Measurements from ENCODE around the gene FAM174B.

The FAM174B gene

DNA sequence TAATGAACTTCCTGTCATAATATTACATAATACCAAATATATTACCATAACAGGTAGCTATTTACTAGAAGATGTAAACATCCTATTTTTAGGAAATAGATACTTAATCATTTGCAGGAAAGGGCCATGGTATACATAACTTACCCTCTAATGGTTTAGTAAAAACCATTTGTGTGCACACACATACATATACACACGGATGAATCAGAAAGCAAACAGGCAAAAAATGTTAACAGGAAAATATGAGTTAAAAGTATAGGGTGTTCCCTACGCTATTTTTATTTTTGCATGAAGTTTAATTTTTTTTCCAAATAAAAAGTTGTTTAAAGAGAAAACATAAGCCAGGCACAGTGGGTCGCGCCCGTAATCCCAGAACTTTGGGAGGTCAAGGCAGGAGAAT lies 34.6 kb downstream of the FAM174B start:
- Histone ChIP-seq H3K9me3 (ENCODE audit: control extremely low read depth in 1 of 5, control insufficient read depth in 4 of 5, insufficient read depth in 2 of 5, low read depth in 1 of 5, low read length in 4 of 5) (no peaks in the 10 kb centered on the region), H3K27me3 (replicated peaks in 2 of 5; ENCODE audit: control insufficient read depth in 4 of 5, insufficient read depth in 5 of 5, low read length in 4 of 5) (no peaks in the 10 kb centered on the region), H3K4me3 (ENCODE audit: control insufficient read depth in 1 of 7, extremely low read depth in 1 of 7, insufficient read depth in 4 of 7, low read depth in 2 of 7, low read length in 6 of 7) (no peak overlapping the region), H3K36me3 (ENCODE audit: control insufficient read depth in 4 of 4, insufficient read depth in 4 of 4, low read length in 3 of 4) (peaks cover 0 to 3% (median 0%) of the 10 kb centered on the region in 4 experiments), H3K27ac (ENCODE audit: insufficient read depth in 1 of 2, low read depth in 1 of 2, low read length in 2 of 2, poor library complexity in 1 of 2, severe bottlenecking in 2 of 2) (no peak overlapping the region), H3K4me1 (ENCODE audit: control extremely low read depth in 1 of 4, control insufficient read depth in 4 of 4, insufficient read depth in 4 of 4, low read length in 3 of 4) (peaks cover 0 to 7% (median 1%) of the 10 kb centered on the region in 4 experiments)
- POLR2A ChIA-PET, result no interaction called here
- CTCF ChIA-PET, result interaction anchor here (0.7 kb wide), 1 partner anchor 20 kb away, joined by 3 read pairs; no protein-coding TSS in a partner anchor
- whole genome bisulfite sequencing (ENCODE audit: insufficient coverage), result 97% methylated on average over 4 of the region's 5 CpGs
- DNase-seq, result no peak

DNA sequence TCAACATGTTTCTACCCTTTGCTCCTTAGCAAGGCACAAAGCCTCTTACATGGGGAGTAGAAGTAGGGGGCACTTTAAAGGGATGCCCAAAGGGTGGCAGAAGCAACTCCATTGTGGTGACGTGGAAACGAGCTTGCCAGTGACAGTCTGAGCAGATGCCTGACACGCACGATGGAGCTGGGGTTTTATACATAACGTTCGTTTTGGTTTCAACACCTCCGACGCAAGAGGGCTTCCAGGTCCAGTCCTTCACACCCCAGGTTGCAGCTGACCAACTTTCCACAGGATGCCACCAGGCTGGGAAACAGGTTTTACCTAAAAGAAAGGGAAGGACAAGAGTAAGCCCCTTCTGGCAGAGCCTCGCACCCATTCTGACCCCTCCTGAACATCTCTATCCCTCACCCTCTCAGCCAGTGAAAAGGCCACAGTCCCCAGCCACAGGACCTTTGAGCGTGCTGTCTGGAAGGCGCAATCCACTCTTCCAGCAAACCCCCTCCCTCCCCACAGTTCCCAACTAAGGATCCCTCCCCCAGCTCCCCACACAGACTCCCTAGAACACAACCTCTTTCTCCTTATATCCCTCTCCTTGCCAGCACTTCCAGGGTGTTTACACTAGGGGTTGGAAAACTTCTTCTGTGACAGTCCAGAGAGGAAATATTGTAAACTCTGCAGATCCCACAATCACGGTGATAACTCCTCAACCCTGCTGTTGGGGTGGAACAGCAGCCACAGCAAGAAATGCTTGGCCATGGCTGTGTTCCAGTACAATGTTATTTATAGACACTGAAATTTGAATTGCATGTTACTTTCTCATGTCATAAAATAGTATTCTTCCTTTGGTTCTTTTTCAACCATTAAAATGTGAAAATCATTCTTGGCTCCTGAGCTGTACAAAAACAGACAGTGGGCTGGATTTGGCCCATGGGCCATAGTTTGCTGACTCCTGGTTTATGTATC lies 36.2 kb downstream of the FAM174B start:
- Histone ChIP-seq H3K4me3 (ENCODE audit: control insufficient read depth in 1 of 7, extremely low read depth in 1 of 7, insufficient read depth in 4 of 7, low read depth in 2 of 7, low read length in 6 of 7) (no peak overlapping the region), H3K9me3 (ENCODE audit: control extremely low read depth in 1 of 5, control insufficient read depth in 4 of 5, insufficient read depth in 2 of 5, low read depth in 1 of 5, low read length in 4 of 5) (no peaks in the 10 kb centered on the region), H3K27me3 (replicated peaks in 2 of 5; ENCODE audit: control insufficient read depth in 4 of 5, insufficient read depth in 5 of 5, low read length in 4 of 5) (no peaks in the 10 kb centered on the region), H3K27ac (ENCODE audit: insufficient read depth in 1 of 2, low read depth in 1 of 2, low read length in 2 of 2, poor library complexity in 1 of 2, severe bottlenecking in 2 of 2) (no peak overlapping the region), H3K4me1 (ENCODE audit: control extremely low read depth in 1 of 4, control insufficient read depth in 4 of 4, insufficient read depth in 4 of 4, low read length in 3 of 4) (peaks cover 0 to 3% (median 0%) of the 10 kb centered on the region in 4 experiments), H3K36me3 (ENCODE audit: control insufficient read depth in 4 of 4, insufficient read depth in 4 of 4, low read length in 3 of 4) (peaks cover 0 to 3% (median 0%) of the 10 kb centered on the region in 4 experiments)
- 89% methylated on average over 7 of the region's 12 CpGs for WGBS (ENCODE audit: insufficient coverage)
- POLR2A ChIA-PET, result no interaction called here
- DNase-seq, result no peak
- CTCF ChIA-PET, result no interaction called here

- no peak overlapping the region for H3K4me3 ChIP-seq (ENCODE audit: control insufficient read depth in 1 of 7, extremely low read depth in 1 of 7, insufficient read depth in 4 of 7, low read depth in 2 of 7, low read length in 6 of 7)
- no peaks in the 10 kb centered on the region for H3K27me3 ChIP-seq (replicated peaks in 2 of 5; ENCODE audit: control insufficient read depth in 4 of 5, insufficient read depth in 5 of 5, low read length in 4 of 5)
- H3K9me3 ChIP-seq (ENCODE audit: control extremely low read depth in 1 of 5, control insufficient read depth in 4 of 5, insufficient read depth in 2 of 5, low read depth in 1 of 5, low read length in 4 of 5), result no peaks in the 10 kb centered on the region
- DNase-seq, result peak in 1 of 3 donors; percentile 19
- peaks cover 0 to 3% (median 0%) of the 10 kb centered on the region in 4 experiments for H3K4me1 ChIP-seq (ENCODE audit: control extremely low read depth in 1 of 4, control insufficient read depth in 4 of 4, insufficient read depth in 4 of 4, low read length in 3 of 4)
- no peak overlapping the region for H3K27ac ChIP-seq (ENCODE audit: insufficient read depth in 1 of 2, low read depth in 1 of 2, low read length in 2 of 2, poor library complexity in 1 of 2, severe bottlenecking in 2 of 2)
- WGBS (ENCODE audit: insufficient coverage), result 95% methylated on average over 20 of the region's 22 CpGs
- ChIA-PET CTCF (no interaction called here), POLR2A (no interaction called here)
- peaks cover 0 to 3% (median 0%) of the 10 kb centered on the region in 4 experiments for H3K36me3 ChIP-seq (ENCODE audit: control insufficient read depth in 4 of 4, insufficient read depth in 4 of 4, low read length in 3 of 4)
Measured at GRCh38 chr15:92617549-92618520, 37.7 kb downstream of the FAM174B start.

GRCh38 chr15:92616621-92617548 lies 38.7 kb downstream of the FAM174B start:
- Histone ChIP-seq H3K4me3 (ENCODE audit: control insufficient read depth in 1 of 7, extremely low read depth in 1 of 7, insufficient read depth in 4 of 7, low read depth in 2 of 7, low read length in 6 of 7) (no peak overlapping the region), H3K4me1 (ENCODE audit: control extremely low read depth in 1 of 4, control insufficient read depth in 4 of 4, insufficient read depth in 4 of 4, low read length in 3 of 4) (peaks cover 0 to 3% (median 0%) of the 10 kb centered on the region in 4 experiments), H3K36me3 (ENCODE audit: control insufficient read depth in 4 of 4, insufficient read depth in 4 of 4, low read length in 3 of 4) (peaks cover 0 to 3% (median 0%) of the 10 kb centered on the region in 4 experiments), H3K27ac (ENCODE audit: insufficient read depth in 1 of 2, low read depth in 1 of 2, low read length in 2 of 2, poor library complexity in 1 of 2, severe bottlenecking in 2 of 2) (no peak overlapping the region), H3K27me3 (replicated peaks in 2 of 5; ENCODE audit: control insufficient read depth in 4 of 5, insufficient read depth in 5 of 5, low read length in 4 of 5) (no peaks in the 10 kb centered on the region), H3K9me3 (ENCODE audit: control extremely low read depth in 1 of 5, control insufficient read depth in 4 of 5, insufficient read depth in 2 of 5, low read depth in 1 of 5, low read length in 4 of 5) (no peaks in the 10 kb centered on the region)
- POLR2A ChIA-PET, result no interaction called here
- CTCF ChIA-PET, result interaction anchor here (0.9 kb wide), 1 partner anchor 191 kb away, joined by 3 read pairs; no protein-coding TSS in a partner anchor
- DNase-seq, result no peak
- 95% methylated on average over 21 of the region's 25 CpGs for WGBS (ENCODE audit: insufficient coverage)

DNA sequence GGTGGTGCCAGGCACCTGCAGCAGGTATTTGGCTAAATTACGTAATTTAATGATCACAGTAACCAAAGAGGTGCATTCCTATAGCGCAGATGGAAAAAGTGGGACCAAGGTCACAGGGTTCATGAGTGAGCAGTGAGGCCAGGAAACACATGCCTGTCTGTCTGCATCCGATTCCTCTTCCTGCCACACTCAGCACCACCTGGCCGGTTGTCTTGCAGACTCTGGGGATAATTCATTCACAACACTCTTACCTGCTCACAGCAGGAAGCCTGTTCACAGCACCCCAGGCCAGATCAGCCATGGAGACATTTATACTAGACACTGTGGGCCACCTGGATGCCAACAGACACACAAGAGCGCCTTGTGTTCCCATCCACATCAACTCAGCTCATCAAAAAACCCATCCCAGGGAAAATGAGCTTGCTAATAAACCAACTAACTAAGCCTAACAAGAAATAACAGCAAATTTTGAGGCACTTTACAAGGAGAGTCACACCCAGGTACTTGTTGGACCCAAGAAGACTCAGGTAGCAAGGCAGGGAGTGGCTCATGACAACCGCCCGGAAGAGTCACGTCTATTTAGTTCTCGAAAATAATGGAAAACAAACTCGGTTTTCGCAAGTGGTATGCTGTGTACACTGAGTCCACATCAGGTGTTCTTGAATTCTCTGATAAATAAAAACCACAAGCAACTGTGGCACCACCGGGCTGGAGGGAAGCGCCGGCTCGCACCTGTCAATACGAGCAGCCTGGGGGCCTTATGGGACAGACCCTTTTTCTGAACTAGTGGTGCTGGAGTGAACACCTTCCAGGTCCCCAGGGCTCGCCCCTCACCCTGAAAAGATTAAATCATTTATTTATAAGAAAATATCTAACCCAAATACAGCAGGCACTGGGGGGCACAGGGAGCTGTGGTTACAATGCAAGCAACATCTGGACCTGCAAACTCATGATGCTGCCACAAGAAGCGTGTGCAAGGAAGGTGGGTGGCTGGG lies 40.5 kb downstream of the FAM174B start:
- Histone ChIP-seq H3K9me3 (ENCODE audit: control extremely low read depth in 1 of 5, control insufficient read depth in 4 of 5, insufficient read depth in 2 of 5, low read depth in 1 of 5, low read length in 4 of 5) (no peaks in the 10 kb centered on the region), H3K36me3 (ENCODE audit: control insufficient read depth in 4 of 4, insufficient read depth in 4 of 4, low read length in 3 of 4) (peaks cover 0 to 3% (median 0%) of the 10 kb centered on the region in 4 experiments), H3K4me1 (ENCODE audit: control extremely low read depth in 1 of 4, control insufficient read depth in 4 of 4, insufficient read depth in 4 of 4, low read length in 3 of 4) (peaks cover 0 to 3% (median 0%) of the 10 kb centered on the region in 4 experiments), H3K27me3 (replicated peaks in 2 of 5; ENCODE audit: control insufficient read depth in 4 of 5, insufficient read depth in 5 of 5, low read length in 4 of 5) (no peaks in the 10 kb centered on the region), H3K4me3 (ENCODE audit: control insufficient read depth in 1 of 7, extremely low read depth in 1 of 7, insufficient read depth in 4 of 7, low read depth in 2 of 7, low read length in 6 of 7) (no peak overlapping the region), H3K27ac (ENCODE audit: insufficient read depth in 1 of 2, low read depth in 1 of 2, low read length in 2 of 2, poor library complexity in 1 of 2, severe bottlenecking in 2 of 2) (no peak overlapping the region)
- ChIA-PET POLR2A (no interaction called here), CTCF (no interaction called here)
- 90% methylated on average over 16 of the region's 18 CpGs for WGBS (ENCODE audit: insufficient coverage)
- no peak for DNase-seq

All from common myeloid progenitor, CD34-positive (primary cell).